Endothelial cell (in vitro differentiated cells): Measurements from ENCODE around the gene SLC5A9. TPM values are rescaled to one million over a fixed set of nuclear protein-coding genes. Genes with fewer than 3 reads are reported as not detected.
"Not testable (repeated sequence)": the region's sequence is repeated elsewhere in the genome, so short reads cannot be mapped to it uniquely, and the experiment has no call there.

Source experiments
- DNase-seq: peaks from one replicate; pipeline ENCODE4 v3.0.0; 2021; ENCODE audit warnings: low spot score
- H3K27ac Mint-ChIP-seq: one replicate; pipeline ENCODE4 v1.8.0; 2021; ENCODE audit warnings: mixed read lengths, inconsistent platforms; ENCODE audit not compliant: unreplicated experiment
- H3K27me3 Mint-ChIP-seq: one replicate; pipeline ENCODE4 v1.8.0; 2021; ENCODE audit warnings: mild to moderate bottlenecking, moderate library complexity, mixed read lengths, inconsistent platforms; ENCODE audit not compliant: unreplicated experiment
- H3K36me3 Mint-ChIP-seq: one replicate; pipeline ENCODE4 v1.8.0; 2021; ENCODE audit warnings: mild to moderate bottlenecking, low read depth, mixed read lengths, inconsistent platforms; ENCODE audit not compliant: unreplicated experiment
- H3K4me1 Mint-ChIP-seq: one replicate; pipeline ENCODE4 v1.8.0; 2021; ENCODE audit warnings: mild to moderate bottlenecking, mixed read lengths, inconsistent platforms; ENCODE audit not compliant: unreplicated experiment
- H3K4me3 Mint-ChIP-seq: one replicate; pipeline ENCODE4 v1.8.0; 2021; ENCODE audit warnings: mild to moderate bottlenecking, mixed read lengths, inconsistent platforms; ENCODE audit not compliant: unreplicated experiment
- H3K9me3 Mint-ChIP-seq: one replicate; pipeline ENCODE4 v1.8.0; 2021; ENCODE audit warnings: mixed read lengths, inconsistent platforms; ENCODE audit not compliant: unreplicated experiment
- total RNA-seq: library from RNA; stranded (reverse); fragmentation: NEBNext Ultra II Directional; extraction: Animal tissue kit (Norgen Biotek cat#: 25700); gene quantifications from one replicate; pipeline ENCODE4 v1.2.1, GENCODE V29; 2021; ENCODE audit not compliant: unreplicated experiment
- TF ChIP-seq, protein P1 (sequence below): fragments of 200-600 bp; sonication (generic); IDR thresholded peaks from one replicate; pipeline ENCODE4 v1.5.0; 2021; ENCODE audit warnings: antibody characterized with exemption; ENCODE audit not compliant: unreplicated experiment

The SLC5A9 gene
- total RNA-seq, 1 donor from 2014 or later, result 1.1 TPM

DNA sequence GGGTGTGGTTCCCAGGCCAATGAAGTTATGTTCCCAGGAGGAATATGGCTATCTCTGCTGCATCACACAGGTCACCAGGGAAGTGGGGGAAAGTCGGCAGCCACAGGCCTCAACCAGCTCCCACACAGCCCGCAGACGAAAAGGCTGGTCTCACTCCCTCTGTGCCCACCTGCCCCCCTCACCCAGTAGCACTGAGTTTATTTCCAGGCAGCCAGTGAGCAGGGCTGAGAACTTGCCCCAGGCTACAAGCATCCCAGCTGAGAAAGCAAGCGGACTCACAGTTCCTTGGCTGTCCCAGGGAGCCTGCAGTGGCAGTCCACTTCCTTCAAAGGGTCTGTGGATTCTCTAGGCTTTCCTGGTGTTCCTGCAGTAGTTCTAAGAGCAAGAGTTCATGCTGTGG, 68.9 kb downstream of the SLC5A9 start:
- Mint-ChIP-seq H3K27me3 (peaks cover 6% of the 10 kb centered on the region), H3K4me1 (no peaks in the 10 kb centered on the region), H3K36me3 (peaks cover 11% of the 10 kb centered on the region), H3K4me3 (no peak overlapping the region), H3K27ac (no peak overlapping the region), H3K9me3 (no peaks in the 10 kb centered on the region)
- TF ChIP-seq, protein P1, sequence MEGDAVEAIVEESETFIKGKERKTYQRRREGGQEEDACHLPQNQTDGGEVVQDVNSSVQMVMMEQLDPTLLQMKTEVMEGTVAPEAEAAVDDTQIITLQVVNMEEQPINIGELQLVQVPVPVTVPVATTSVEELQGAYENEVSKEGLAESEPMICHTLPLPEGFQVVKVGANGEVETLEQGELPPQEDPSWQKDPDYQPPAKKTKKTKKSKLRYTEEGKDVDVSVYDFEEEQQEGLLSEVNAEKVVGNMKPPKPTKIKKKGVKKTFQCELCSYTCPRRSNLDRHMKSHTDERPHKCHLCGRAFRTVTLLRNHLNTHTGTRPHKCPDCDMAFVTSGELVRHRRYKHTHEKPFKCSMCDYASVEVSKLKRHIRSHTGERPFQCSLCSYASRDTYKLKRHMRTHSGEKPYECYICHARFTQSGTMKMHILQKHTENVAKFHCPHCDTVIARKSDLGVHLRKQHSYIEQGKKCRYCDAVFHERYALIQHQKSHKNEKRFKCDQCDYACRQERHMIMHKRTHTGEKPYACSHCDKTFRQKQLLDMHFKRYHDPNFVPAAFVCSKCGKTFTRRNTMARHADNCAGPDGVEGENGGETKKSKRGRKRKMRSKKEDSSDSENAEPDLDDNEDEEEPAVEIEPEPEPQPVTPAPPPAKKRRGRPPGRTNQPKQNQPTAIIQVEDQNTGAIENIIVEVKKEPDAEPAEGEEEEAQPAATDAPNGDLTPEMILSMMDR, result no peak
- no peak for DNase-seq

DNA sequence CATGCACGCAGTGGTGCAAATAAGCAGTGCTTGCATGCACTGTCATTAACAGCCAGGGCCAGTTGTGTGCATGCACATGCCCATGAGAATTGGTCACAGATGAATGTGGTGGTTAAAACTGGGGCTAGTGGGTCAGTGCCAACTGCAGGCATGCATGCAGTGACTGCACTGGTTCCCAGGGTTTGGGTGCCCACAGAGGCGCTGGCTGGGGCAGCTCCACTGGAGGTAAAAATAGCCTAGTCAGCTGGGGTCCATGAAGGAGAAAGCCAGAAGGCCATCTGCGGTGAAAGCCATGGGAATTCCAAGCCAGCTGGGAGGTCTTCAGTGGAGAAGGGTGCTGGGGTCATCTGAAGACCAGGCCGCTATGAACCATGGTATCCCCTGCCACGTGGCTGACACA, 70.2 kb downstream of the SLC5A9 start:
- Mint-ChIP-seq H3K27ac (no peak overlapping the region), H3K4me1 (no peaks in the 10 kb centered on the region), H3K27me3 (peaks cover 6% of the 10 kb centered on the region), H3K36me3 (peaks cover 11% of the 10 kb centered on the region), H3K4me3 (no peak overlapping the region), H3K9me3 (no peaks in the 10 kb centered on the region)
- DNase-seq, result no peak
- TF ChIP-seq, protein P1, result no peak

GRCh38 chr1:48294094-48294493, 71.6 kb downstream of the SLC5A9 start:
- not testable (repeated sequence) for H3K4me1 Mint-ChIP-seq, H3K27me3 Mint-ChIP-seq, H3K27ac Mint-ChIP-seq, H3K4me3 Mint-ChIP-seq, H3K9me3 Mint-ChIP-seq, DNase-seq
- peaks cover 11% of the 10 kb centered on the region for H3K36me3 Mint-ChIP-seq

DNA sequence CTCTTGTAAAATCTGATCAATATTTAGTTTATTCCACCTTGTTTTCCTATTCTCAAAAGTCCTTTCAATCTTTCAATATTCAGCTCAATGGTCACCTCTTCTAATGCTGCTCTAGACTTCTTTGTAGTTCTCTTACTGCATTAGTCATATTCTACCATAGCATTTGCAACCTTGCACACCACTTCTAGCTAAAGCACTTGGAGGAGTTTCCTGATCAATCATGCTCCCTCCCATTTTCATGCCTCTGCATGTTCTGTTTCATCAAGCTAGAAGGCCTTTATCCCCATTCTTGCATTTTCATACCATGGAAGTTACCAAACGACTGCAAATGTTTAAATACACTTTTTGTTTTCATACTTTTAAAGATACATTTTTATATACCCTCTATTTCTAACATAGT, 72.1 kb downstream of the SLC5A9 start:
- Mint-ChIP-seq H3K4me3 (no peak overlapping the region), H3K27ac (no peak overlapping the region), H3K36me3 (peaks cover 11% of the 10 kb centered on the region), H3K27me3 (peaks cover 4% of the 10 kb centered on the region), H3K9me3 (no peaks in the 10 kb centered on the region), H3K4me1 (no peaks in the 10 kb centered on the region)
- DNase-seq, result no peak
- TF ChIP-seq, protein P1, result no peak

Other genes starting within 250 kb of the SLC5A9 start
- gene TRABD2B, start 225.3 kb upstream of the SLC5A9 start, total RNA-seq, result 1.0 TPM
- 26.0 TPM for gene SPATA6, start 249.5 kb downstream of the SLC5A9 start, total RNA-seq